Mononuclear cell (primary cell): ENCODE data around the gene ATXN2. TPM values are rescaled to one million over a fixed set of nuclear protein-coding genes. Genes with fewer than 3 reads are reported as not detected.
A peak's percentile ranks its signal among the peaks of the same experiment; 100 is the strongest.
"Not testable (repeated sequence)": the region's sequence is repeated elsewhere in the genome, so short reads cannot be mapped to it uniquely, and the experiment has no call there.

Source experiments
- H3K27me3 ChIP-seq: 2 replicates; pipeline ENCODE4 v1.6.0; 2011; ENCODE audit warnings: low read length, control low read depth; ENCODE audit not compliant: insufficient read depth
- H3K4me1 ChIP-seq: 2 replicates; pipeline ENCODE4 v1.5.1; 2011; ENCODE audit warnings: mild to moderate bottlenecking, low read length, control low read depth; ENCODE audit not compliant: insufficient read depth
- H3K4me3 ChIP-seq: 2 replicates; pipeline ENCODE4 v1.5.1; 2011; ENCODE audit warnings: mild to moderate bottlenecking, low read length, moderate library complexity
- H3K9me3 ChIP-seq: 2 replicates; pipeline ENCODE4 v1.5.1; 2011; ENCODE audit warnings: low read depth, mild to moderate bottlenecking, control low read depth, low read length
- total RNA-seq: library from RNA; depleted of rRNA; stranded (reverse); fragments of >200 nt; gene quantifications from one replicate; pipeline ENCODE4 v1.2.3, GENCODE V29; 2012

The ATXN2 gene, protein sequence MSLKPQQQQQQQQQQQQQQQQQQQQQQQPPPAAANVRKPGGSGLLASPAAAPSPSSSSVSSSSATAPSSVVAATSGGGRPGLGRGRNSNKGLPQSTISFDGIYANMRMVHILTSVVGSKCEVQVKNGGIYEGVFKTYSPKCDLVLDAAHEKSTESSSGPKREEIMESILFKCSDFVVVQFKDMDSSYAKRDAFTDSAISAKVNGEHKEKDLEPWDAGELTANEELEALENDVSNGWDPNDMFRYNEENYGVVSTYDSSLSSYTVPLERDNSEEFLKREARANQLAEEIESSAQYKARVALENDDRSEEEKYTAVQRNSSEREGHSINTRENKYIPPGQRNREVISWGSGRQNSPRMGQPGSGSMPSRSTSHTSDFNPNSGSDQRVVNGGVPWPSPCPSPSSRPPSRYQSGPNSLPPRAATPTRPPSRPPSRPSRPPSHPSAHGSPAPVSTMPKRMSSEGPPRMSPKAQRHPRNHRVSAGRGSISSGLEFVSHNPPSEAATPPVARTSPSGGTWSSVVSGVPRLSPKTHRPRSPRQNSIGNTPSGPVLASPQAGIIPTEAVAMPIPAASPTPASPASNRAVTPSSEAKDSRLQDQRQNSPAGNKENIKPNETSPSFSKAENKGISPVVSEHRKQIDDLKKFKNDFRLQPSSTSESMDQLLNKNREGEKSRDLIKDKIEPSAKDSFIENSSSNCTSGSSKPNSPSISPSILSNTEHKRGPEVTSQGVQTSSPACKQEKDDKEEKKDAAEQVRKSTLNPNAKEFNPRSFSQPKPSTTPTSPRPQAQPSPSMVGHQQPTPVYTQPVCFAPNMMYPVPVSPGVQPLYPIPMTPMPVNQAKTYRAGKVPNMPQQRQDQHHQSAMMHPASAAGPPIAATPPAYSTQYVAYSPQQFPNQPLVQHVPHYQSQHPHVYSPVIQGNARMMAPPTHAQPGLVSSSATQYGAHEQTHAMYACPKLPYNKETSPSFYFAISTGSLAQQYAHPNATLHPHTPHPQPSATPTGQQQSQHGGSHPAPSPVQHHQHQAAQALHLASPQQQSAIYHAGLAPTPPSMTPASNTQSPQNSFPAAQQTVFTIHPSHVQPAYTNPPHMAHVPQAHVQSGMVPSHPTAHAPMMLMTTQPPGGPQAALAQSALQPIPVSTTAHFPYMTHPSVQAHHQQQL
- 10.0 TPM for total RNA-seq

DNA sequence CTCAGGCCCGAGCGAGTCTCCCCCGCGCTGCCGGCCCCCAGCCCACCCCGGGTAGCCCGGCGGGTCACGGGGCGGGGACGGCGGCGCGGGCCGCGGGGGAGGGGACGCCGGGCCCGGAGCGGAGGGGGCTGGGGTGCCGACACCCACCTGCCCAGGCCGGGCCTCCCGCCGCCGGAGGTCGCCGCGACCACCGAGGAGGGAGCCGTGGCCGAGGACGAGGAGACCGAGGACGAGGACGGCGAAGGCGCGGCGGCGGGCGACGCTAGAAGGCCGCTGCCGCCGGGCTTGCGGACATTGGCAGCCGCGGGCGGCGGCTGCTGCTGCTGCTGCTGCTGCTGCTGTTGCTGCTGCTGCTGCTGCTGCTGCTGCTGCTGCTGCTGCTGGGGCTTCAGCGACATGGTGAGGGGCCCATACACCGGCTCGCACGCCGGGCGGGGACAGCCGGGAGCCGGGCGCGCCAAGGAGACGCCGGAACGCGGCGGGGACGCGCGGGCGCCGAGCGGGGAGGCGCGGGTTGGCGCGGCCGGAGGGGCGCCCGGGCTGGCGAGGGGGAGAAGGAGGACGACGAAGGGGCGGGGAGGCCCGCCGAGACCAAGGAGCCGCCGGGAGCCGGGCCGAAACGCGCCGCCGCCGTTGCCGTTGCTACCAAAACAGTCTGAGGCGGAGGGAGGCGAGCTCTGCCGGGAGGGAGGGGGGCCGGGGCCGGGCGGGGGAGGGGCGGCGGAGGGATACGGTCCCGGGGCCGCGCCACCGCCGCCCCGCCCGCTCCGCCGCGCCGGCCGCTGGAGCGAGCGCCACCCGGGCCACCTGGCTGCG is at the start of gene ATXN2:
Gene ATXN2, minus strand, starts transcription at position 679 of the 816 bp plus-strand sequence. Its CDS starts 281 bp downstream, at position 398.
- H3K9me3 ChIP-seq: no peaks in the 10 kb centered on the region
- peak within 1 kb of the TSS; percentile 75 for H3K4me3 ChIP-seq
- H3K4me1 ChIP-seq: peaks cover 21% of the 10 kb centered on the region
- H3K27me3 ChIP-seq: no peaks in the 10 kb centered on the region

DNA sequence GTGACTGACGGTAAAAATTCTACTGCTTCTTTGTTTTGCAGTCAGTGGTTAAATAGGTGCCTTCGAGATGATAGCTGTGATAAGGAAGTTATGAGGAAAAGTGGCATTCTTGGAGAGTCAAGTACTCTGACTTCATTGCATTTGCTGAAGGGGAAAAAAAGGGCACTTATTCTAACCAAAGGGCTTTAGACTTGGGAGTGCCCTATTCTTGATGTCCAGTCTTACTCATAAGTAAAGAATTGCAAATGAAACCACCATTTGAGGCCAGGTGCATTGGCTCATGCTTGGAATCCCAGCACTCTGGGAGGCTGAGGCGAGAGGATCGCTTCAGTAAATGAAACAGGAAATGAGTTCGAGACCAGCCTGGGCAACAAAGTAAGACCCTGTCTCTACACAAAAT is 46.3 kb upstream of the ATXN2 start:
- Histone ChIP-seq H3K9me3 (no peaks in the 10 kb centered on the region), H3K27me3 (no peaks in the 10 kb centered on the region), H3K4me3 (no peak overlapping the region), H3K4me1 (no peaks in the 10 kb centered on the region)

DNA sequence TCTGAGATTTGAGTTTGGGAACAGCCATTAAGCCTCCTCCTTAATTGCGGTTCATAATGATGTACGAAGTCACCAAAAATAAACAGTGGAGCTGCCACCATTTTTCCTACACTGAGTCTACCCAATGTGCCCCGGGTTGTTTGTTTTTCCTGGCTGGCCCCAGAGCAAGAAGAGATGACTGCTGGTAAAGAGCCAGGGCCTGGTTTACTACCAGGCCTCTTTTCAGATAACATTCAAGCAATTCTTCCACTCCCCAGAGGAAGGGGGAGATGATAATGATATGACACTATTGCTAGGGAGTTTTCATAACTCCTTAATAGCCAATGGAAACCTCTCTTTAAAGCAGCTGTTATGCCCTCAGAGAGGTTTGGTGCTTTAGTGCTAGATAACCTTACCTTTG is 44.3 kb upstream of the ATXN2 start:
- no peaks in the 10 kb centered on the region for H3K4me1 ChIP-seq
- H3K9me3 ChIP-seq: no peaks in the 10 kb centered on the region
- H3K27me3 ChIP-seq: no peaks in the 10 kb centered on the region
- no peak overlapping the region for H3K4me3 ChIP-seq

DNA sequence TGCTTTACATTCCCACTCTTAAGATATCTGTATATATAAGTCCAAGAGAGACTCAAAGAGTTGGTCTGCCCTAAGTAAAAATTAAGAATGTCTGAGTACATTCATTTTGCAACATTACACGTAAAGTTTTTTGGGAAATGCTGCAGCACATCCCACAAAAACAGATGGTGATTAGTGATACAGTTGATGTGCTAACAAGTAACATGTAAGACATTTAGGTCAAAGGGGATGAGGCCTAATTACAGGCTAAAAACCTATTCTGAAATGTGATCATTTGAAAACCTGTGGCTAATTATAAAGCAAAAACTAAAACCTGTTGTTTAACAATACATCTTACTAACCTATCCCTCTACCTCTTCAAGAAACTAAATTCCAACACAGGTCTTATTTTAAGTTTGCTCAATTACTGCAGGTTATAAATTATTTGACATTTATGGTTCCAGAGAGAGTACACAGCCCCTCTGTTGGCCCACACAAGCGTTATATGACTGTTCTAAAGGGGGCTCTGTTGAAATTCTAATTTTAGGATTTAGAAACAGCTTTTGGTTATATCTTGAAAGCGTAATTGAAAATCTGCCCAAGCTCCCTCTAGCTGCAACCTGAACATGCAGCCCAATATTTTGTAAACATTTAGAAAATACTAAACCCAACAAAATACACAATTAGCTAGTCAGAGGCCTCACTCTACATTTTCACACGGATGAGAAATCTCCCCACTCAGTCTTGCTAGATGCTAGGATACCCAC is 43.7 kb upstream of the ATXN2 start:
- H3K9me3 ChIP-seq: no peaks in the 10 kb centered on the region
- H3K4me3 ChIP-seq: no peak overlapping the region
- no peaks in the 10 kb centered on the region for H3K27me3 ChIP-seq
- no peaks in the 10 kb centered on the region for H3K4me1 ChIP-seq

DNA sequence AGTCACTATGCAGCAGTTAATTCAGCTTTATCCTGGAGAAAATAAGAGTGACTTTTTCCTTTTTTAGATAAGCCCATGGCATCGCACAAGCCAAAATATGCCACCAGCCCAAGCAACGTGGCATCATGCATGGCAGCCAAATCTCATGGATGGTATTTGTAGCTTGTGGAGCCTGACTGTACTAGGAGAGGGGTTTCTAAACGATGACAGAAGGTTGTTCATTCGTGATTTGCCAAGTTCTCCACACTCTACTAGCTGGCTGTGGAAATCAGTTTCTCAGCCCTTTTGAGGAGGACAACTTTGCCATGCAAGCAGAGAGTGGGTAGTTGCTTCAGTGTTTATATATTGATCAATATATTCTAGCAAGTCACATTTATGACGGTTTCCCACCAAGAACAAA is 41.4 kb upstream of the ATXN2 start:
- no peaks in the 10 kb centered on the region for H3K4me1 ChIP-seq
- H3K27me3 ChIP-seq: no peaks in the 10 kb centered on the region
- H3K9me3 ChIP-seq: no peaks in the 10 kb centered on the region
- no peak overlapping the region for H3K4me3 ChIP-seq

DNA sequence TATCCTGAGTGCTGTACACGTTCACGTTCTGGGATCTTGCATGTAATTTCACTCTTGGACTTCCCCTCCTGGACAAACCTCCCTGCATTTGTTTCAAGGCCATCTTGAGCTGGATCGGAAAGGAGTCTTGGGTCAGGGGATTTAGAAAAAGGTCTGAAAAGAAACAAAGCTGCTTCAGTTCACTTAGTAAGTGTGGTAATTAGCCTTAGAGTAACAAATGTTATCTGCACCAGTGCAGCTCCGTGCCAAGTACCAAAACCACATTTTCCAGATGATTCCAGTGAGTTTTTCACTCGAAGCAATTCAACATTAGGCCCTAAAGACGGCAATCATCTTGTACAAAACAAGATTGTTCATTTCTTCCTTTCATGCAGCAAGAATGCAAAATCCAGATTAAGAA is 39.4 kb upstream of the ATXN2 start:
- Histone ChIP-seq H3K9me3 (no peaks in the 10 kb centered on the region), H3K27me3 (no peaks in the 10 kb centered on the region), H3K4me3 (no peak overlapping the region), H3K4me1 (no peaks in the 10 kb centered on the region)

DNA sequence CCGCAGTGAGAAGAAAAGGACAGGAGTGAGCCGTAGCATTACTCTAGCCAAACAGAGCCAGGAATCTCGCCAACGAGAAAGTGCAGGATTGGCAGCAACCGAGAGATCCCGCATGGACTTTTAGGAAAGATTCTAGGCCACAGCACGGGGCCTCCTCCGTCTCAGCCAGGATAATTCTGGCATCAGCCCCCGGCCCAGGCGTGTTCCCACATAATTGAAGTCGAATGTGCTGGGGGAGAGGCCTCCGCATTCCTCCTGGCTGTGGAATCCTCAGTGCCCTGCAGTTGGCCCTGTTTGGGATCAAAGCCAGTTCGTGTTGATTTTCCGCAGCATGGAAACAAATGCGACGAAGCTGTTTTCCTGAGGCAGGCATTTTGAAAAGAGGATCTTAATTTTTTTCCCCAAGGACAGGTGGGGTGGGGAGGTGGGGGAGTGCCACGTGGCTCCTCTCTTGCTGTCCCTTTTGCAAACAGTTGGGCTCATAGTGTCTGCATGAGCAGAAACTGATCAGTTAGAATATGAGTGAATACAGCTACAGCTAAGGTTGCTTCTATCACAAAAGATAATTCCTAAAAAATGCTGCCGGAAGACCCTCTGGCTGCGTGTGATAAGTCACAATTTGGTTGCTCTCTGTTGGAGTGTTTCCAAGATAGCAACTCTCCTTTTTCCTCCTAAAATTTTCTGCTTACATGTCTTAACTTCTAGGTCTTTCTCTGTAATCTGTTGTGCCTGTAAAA is 37.3 kb upstream of the ATXN2 start:
- no peaks in the 10 kb centered on the region for H3K4me1 ChIP-seq
- H3K27me3 ChIP-seq: no peaks in the 10 kb centered on the region
- H3K9me3 ChIP-seq: no peaks in the 10 kb centered on the region
- no peak overlapping the region for H3K4me3 ChIP-seq

DNA sequence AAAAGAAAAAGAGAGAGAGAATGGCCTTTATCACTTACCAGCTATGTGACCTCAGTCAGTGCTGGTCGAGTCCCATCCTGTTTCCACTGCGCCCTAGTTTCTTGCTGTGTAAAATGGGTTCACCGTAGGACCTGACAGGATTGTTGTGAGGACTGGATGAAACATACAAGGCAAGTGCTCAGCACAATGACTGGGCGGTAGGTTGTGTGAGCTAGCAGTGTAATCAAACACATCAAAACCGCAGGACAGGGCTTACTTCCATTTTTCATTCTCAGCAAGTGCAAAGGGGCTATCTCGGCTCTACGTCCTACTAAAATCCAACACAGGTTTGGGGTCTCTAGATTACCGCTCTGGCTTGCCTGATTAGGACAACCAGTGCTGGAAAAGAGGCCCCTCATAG is 36.4 kb upstream of the ATXN2 start:
- no peak overlapping the region for H3K4me3 ChIP-seq
- H3K27me3 ChIP-seq: no peaks in the 10 kb centered on the region
- no peaks in the 10 kb centered on the region for H3K4me1 ChIP-seq
- H3K9me3 ChIP-seq: no peaks in the 10 kb centered on the region

DNA sequence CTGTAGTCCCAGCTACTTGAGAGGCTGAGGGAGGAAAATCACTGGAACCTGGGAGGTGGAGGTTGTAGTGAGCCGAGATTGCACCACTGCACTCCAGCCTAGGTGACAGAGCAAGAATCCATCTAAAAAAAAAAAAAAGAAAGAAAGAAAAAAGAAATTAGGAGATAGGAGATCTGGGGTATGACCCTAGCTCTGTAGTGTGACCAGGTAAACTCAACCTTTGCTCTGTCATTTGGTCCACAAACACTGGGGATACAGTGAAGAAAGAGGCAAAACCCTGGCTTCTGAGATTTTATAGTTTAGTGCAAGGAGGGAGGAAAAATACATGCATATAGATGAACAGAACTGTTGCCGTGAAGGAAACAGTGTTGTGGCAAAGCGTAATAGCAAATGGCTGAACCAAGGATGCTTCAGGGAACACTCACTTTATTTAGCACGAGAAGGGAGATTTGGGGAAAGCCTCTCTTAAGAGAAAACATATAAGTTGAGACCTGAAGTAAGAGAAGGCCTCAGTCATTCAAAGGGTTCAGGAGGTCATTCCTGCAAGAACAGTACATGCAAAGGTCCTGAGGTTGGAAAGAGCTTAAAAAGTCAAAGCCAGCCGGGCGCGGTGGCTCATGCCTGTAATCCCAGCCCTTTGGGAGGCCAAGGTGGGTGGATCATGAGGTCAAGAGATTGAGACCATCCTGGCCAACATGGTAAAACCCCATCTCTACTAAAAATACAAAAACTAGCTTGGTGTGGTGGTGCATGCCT is 29.6 kb upstream of the ATXN2 start:
- no peaks in the 10 kb centered on the region for H3K27me3 ChIP-seq
- no peaks in the 10 kb centered on the region for H3K9me3 ChIP-seq
- no peak overlapping the region for H3K4me3 ChIP-seq
- H3K4me1 ChIP-seq: no peaks in the 10 kb centered on the region

DNA sequence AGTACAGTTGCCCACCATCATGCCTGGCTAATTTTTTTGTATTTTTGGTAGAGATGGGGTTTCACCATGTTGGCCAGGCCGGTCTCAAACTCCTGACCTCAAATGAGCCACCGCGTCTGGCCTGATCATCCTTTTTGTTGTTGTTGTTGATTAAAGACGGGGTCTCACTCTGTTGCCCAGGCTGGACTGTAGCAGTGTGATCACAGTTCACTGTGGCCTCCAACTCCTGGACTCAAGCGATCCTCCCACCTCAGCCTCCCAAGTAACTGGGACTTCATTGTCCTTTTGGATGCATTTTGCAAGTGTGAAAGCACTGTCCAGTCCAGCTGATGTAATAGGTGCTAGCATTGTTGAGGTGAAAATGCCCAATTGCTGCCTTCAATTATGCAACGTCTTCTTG is 27.1 kb upstream of the ATXN2 start:
- Histone ChIP-seq H3K4me3 (no peak overlapping the region), H3K27me3 (no peaks in the 10 kb centered on the region), H3K4me1 (no peaks in the 10 kb centered on the region), H3K9me3 (no peaks in the 10 kb centered on the region)

DNA sequence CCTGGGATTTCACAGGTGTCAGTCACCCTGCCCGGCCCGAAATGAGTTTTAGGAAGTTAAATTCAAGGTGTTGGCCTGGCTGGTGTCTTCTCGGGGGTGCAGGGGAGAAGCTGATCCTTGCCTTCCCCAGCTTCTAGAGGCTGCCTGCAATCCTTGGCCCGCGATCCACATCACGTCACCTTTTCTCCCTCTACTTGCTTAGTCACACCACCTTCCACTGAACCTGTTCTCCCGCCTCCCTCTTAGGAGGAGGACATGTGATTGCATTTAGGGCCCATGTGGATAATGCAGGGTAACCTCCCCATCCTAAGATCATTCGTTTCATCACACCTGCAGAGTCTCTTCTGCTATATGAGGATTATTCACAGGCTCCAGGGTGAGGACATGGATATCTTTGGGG is 25.4 kb upstream of the ATXN2 start:
- no peaks in the 10 kb centered on the region for H3K4me1 ChIP-seq
- H3K27me3 ChIP-seq: no peaks in the 10 kb centered on the region
- H3K9me3 ChIP-seq: no peaks in the 10 kb centered on the region
- no peak overlapping the region for H3K4me3 ChIP-seq

DNA sequence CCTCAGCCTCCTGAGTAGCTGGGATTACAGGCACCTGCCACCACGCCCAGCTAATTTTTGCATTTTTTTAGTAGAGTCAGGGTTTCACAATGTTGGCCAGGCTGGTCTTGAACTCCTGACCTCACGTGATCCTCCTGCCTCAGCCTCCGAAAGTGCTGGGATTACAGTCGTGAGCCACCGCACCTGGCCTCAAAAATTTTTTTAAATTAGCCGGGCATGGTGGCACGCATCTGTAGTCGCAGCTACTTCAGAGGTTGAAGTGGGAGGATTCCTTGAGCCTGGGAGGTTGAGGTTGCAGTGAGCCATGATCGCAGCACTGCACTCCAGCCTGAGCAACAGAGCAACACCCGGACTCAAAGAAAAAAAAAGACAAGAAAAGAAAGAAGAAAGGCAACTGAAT is 18.7 kb upstream of the ATXN2 start:
- not testable (repeated sequence) for H3K4me1 ChIP-seq, H3K4me3 ChIP-seq, H3K27me3 ChIP-seq, H3K9me3 ChIP-seq

DNA sequence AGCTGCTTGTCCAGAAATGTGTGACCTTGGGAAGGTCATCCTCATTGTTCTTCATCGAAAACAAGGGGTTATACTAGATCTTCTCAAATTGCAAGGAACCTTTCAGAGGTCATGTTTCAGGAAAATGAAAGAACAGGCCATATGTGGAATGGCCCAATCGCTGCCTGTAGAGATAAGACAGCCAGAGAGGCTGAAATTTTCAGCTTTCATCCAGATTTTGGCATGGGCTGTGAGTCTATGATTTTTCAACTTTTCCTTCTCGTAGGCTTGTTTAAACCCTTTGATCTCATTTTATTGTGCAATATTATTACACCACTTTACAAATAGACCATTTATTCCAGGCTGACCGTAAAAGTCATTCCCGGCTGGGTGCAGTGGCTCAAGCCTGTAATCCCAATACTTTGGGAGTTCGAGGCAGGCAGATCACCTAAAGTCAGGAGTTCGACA is 17.1 kb upstream of the ATXN2 start:
- Histone ChIP-seq H3K4me1 (no peaks in the 10 kb centered on the region), H3K27me3 (no peaks in the 10 kb centered on the region), H3K9me3 (no peaks in the 10 kb centered on the region), H3K4me3 (no peak overlapping the region)
